RWPE2 (cell line): ENCODE measurements around the gene EYA2.

Experiments
- ATAC-seq: fragments of 200-7000 bp; cut with Tn5 transposase; 3 replicates; pipeline ENCODE4 v1.9.1; 2021; ENCODE audit warnings: low read depth
- DNase-seq: peaks from one replicate; pipeline ENCODE4 v3.0.0-alpha.2; 2020; ENCODE audit warnings: low spot score
- H3K27ac ChIP-seq: fragments of 450-650 bp; 2 replicates; pipeline ENCODE4 v1.5.1; 2017; ENCODE audit warnings: mild to moderate bottlenecking; ENCODE audit not compliant: poor library complexity, severe bottlenecking
- H3K27me3 ChIP-seq: fragments of 250-450 bp; sonication (Bioruptor Pico); 2 replicates; pipeline ENCODE4 v1.5.1; 2021; ENCODE audit warnings: mild to moderate bottlenecking, moderate library complexity; ENCODE audit not compliant: insufficient read depth, poor library complexity, severe bottlenecking
- H3K36me3 ChIP-seq: fragments of 250-450 bp; sonication (Bioruptor Pico); 2 replicates; pipeline ENCODE4 v1.5.1; 2020; ENCODE audit warnings: low read depth, mild to moderate bottlenecking, moderate library complexity
- H3K4me1 ChIP-seq: fragments of 250-450 bp; sonication (Bioruptor Pico); 2 replicates; pipeline ENCODE4 v1.5.1; 2021; ENCODE audit warnings: mild to moderate bottlenecking, moderate library complexity; ENCODE audit not compliant: insufficient read depth, poor library complexity, severe bottlenecking
- H3K4me3 ChIP-seq: fragments of 250-450 bp; sonication (Bioruptor Pico); 2 replicates; pipeline ENCODE4 v1.5.1; 2021; ENCODE audit warnings: mild to moderate bottlenecking, moderate library complexity; ENCODE audit not compliant: severe bottlenecking
- H3K9me3 ChIP-seq: fragments of 250-450 bp; sonication (Bioruptor Pico); 2 replicates; pipeline ENCODE4 v1.5.1; 2021; ENCODE audit warnings: mild to moderate bottlenecking, moderate library complexity; ENCODE audit not compliant: severe bottlenecking
- CTCF ChIP-seq: fragments of 450-650 bp; IDR thresholded peaks from one replicate; pipeline ENCODE4 v1.5.1; 2017; ENCODE audit warnings: mild to moderate bottlenecking, moderate library complexity; ENCODE audit not compliant: poor library complexity, severe bottlenecking

Gene EYA2

GRCh38 chr20:47159166-47159565, 264.5 kb downstream of the EYA2 start:
- no peaks in the 10 kb centered on the region for H3K9me3 ChIP-seq
- H3K4me1 ChIP-seq = no peaks in the 10 kb centered on the region
- no peak overlapping the region for H3K4me3 ChIP-seq
- H3K27me3 ChIP-seq = no peaks in the 10 kb centered on the region
- no peak for TF ChIP-seq CTCF
- ATAC-seq (no peak), DNase-seq (no peak)
- H3K36me3 ChIP-seq = no peaks in the 10 kb centered on the region
- H3K27ac ChIP-seq = no peak overlapping the region

DNA sequence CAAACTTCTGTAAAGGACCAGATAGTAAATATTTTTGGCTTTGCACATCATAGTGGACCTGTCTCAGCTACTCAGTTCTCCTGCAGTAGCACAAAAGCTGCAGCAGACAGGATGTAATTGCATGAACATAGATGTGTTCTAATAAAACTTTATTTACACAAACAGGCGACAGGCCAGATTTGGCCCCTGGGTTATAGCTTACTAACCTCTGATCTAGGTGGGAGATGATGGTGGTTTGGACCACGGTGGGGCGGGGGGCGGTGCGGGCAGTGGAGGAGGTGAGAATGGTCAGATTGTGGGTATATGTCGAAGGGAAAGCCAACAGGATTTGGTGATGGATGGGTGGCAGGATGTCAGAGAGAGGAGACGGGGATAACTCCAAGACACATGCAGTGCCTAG, 265.6 kb downstream of the EYA2 start:
- no peak for TF ChIP-seq CTCF

GRCh38 chr20:47160992-47161391, 266.3 kb downstream of the EYA2 start:
- Histone ChIP-seq H3K36me3 (no peaks in the 10 kb centered on the region), H3K4me3 (no peak overlapping the region), H3K4me1 (no peaks in the 10 kb centered on the region), H3K27me3 (no peaks in the 10 kb centered on the region), H3K9me3 (no peaks in the 10 kb centered on the region), H3K27ac (no peak overlapping the region)
- no peak for DNase-seq
- TF ChIP-seq CTCF = no peak
- ATAC-seq = no peak

More for the DNA sequence above, 265.6 kb downstream of the EYA2 start:
- no peaks in the 10 kb centered on the region for H3K36me3 ChIP-seq
- H3K4me3 ChIP-seq = no peak overlapping the region
- H3K27ac ChIP-seq = no peak overlapping the region
- DNase-seq = no peak
- no peaks in the 10 kb centered on the region for H3K27me3 ChIP-seq
- H3K9me3 ChIP-seq = no peaks in the 10 kb centered on the region
- no peak for ATAC-seq
- no peaks in the 10 kb centered on the region for H3K4me1 ChIP-seq

DNA sequence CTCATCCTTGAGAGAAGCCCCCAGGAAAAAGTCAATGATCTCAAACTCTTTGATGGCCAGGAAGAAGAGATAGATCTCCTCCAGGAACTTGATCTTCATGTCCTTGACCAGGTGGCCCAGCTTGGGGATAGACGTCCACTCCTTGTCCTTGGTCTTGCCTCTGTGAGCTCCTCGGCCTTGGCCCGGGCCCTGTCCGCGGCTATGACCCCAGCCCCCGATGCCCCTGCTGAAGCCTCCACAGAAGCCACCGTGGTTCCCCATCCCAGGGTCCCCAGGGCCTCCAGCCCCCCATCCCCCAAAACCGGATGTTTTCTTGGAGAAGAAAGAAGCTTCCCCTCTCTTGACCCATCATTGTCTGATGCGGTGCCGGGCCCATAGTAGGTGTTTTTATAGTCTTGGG, 266.8 kb downstream of the EYA2 start:
- no peak overlapping the region for H3K27ac ChIP-seq
- no peak overlapping the region for H3K4me3 ChIP-seq
- H3K27me3 ChIP-seq = no peaks in the 10 kb centered on the region
- ATAC-seq (no peak), DNase-seq (no peak)
- TF ChIP-seq CTCF = no peak
- no peaks in the 10 kb centered on the region for H3K9me3 ChIP-seq
- H3K36me3 ChIP-seq = no peaks in the 10 kb centered on the region
- no peaks in the 10 kb centered on the region for H3K4me1 ChIP-seq

- no peaks in the 10 kb centered on the region for H3K27me3 ChIP-seq
- TF ChIP-seq CTCF = no peak
- H3K4me3 ChIP-seq = no peak overlapping the region
- no peaks in the 10 kb centered on the region for H3K36me3 ChIP-seq
- H3K27ac ChIP-seq = no peak overlapping the region
- H3K9me3 ChIP-seq = no peaks in the 10 kb centered on the region
- no peak for DNase-seq
- no peaks in the 10 kb centered on the region for H3K4me1 ChIP-seq
- no peak for ATAC-seq
These were observed 269.5 kb downstream of the EYA2 start for GRCh38 chr20:47164140-47164539.
